ENCODE measurements around the gene C9orf43.

DNA sequence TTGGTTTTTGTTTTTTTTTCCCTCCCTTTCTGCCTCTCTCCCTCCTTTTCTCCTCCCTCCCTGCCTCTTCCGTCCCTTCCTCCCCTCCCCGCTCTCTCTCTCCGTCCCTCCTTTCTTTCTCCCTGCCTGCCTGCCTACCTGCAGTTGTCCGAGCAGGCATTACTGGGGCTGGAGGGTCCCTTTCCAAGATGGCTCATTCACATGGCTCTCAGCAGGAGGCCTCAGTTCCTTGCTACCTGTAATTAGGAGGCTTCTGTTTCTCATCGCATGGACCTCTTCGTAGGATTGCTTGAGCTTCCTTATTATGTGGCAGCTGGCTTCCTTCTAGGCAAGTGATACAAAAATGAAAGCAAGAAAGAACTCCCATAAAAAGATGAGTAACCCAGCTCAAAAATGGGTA is 61.0 kb downstream of the C9orf43 start:
- TF ChIP-seq, protein P1, sequence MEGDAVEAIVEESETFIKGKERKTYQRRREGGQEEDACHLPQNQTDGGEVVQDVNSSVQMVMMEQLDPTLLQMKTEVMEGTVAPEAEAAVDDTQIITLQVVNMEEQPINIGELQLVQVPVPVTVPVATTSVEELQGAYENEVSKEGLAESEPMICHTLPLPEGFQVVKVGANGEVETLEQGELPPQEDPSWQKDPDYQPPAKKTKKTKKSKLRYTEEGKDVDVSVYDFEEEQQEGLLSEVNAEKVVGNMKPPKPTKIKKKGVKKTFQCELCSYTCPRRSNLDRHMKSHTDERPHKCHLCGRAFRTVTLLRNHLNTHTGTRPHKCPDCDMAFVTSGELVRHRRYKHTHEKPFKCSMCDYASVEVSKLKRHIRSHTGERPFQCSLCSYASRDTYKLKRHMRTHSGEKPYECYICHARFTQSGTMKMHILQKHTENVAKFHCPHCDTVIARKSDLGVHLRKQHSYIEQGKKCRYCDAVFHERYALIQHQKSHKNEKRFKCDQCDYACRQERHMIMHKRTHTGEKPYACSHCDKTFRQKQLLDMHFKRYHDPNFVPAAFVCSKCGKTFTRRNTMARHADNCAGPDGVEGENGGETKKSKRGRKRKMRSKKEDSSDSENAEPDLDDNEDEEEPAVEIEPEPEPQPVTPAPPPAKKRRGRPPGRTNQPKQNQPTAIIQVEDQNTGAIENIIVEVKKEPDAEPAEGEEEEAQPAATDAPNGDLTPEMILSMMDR (IDR thresholded peaks at IDR 0.05; ENCODE audit: insufficient read depth, low read length): no peak
- TF ChIP-seq POLR2AphosphoS5 (IDR thresholded peaks at IDR 0.05; ENCODE audit: low read depth) (no peak), GABPA (IDR thresholded peaks at IDR 0.05; ENCODE audit: low read depth) (no peak), SPI1 (IDR thresholded peaks at IDR 0.05; ENCODE audit: borderline replicate concordance, low read depth) (no peak)
- TF ChIP-seq, protein P2, sequence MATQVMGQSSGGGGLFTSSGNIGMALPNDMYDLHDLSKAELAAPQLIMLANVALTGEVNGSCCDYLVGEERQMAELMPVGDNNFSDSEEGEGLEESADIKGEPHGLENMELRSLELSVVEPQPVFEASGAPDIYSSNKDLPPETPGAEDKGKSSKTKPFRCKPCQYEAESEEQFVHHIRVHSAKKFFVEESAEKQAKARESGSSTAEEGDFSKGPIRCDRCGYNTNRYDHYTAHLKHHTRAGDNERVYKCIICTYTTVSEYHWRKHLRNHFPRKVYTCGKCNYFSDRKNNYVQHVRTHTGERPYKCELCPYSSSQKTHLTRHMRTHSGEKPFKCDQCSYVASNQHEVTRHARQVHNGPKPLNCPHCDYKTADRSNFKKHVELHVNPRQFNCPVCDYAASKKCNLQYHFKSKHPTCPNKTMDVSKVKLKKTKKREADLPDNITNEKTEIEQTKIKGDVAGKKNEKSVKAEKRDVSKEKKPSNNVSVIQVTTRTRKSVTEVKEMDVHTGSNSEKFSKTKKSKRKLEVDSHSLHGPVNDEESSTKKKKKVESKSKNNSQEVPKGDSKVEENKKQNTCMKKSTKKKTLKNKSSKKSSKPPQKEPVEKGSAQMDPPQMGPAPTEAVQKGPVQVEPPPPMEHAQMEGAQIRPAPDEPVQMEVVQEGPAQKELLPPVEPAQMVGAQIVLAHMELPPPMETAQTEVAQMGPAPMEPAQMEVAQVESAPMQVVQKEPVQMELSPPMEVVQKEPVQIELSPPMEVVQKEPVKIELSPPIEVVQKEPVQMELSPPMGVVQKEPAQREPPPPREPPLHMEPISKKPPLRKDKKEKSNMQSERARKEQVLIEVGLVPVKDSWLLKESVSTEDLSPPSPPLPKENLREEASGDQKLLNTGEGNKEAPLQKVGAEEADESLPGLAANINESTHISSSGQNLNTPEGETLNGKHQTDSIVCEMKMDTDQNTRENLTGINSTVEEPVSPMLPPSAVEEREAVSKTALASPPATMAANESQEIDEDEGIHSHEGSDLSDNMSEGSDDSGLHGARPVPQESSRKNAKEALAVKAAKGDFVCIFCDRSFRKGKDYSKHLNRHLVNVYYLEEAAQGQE (IDR thresholded peaks at IDR 0.05; ENCODE audit: insufficient replicate concordance, low read depth): no peak

Measured in HL-60 (cell line).